ENCODE data around the gene SIPA1. TPM values are rescaled to one million over a fixed set of nuclear protein-coding genes. Genes with fewer than 3 reads are reported as not detected.

Gene SIPA1
- total and polyA plus RNA-seq, 4 donors: 15.4 to 34.9 (median 22.8) TPM

DNA sequence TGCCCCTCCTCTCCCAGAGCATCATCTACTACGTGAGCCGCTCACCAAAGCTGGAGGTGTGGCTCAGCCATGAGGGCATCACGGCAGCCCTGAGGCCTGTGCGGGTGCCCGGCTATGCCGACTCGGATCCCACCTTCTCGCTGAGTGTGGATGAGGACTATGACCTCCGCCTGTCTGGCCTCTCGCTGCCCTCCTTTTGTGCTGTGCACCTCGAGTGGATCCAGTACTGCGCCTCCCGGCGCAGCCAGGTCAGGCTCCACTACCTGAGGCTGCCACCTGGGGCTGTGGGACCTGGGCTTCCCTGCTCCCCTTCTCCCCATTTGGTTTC, 3.8 kb upstream of the SIPA1 start:
- Histone ChIP-seq H3K27ac (ENCODE audit: low read depth in 1 of 2, low read length in 2 of 2) (no peak overlapping the region), H3K36me3 (ENCODE audit: control insufficient read depth in 4 of 4, insufficient read depth in 3 of 4, low read depth in 1 of 4, low read length in 3 of 4) (peaks cover 18 to 46% (median 26%) of the 10 kb centered on the region in 4 donors), H3K4me1 (ENCODE audit: control insufficient read depth in 4 of 4, insufficient read depth in 4 of 4, low read length in 3 of 4) (peaks cover 3 to 39% (median 28%) of the 10 kb centered on the region in 4 donors), H3K27me3 (ENCODE audit: control insufficient read depth in 4 of 4, insufficient read depth in 4 of 4, low read length in 3 of 4) (no peaks in the 10 kb centered on the region), H3K4me3 (ENCODE audit: low read depth in 1 of 3, low read length in 3 of 3) (no peak overlapping the region), H3K9me3 (ENCODE audit: control insufficient read depth in 4 of 4, low read length in 3 of 4) (no peaks in the 10 kb centered on the region), H3K9ac (ENCODE audit: low read depth in 1 of 2, low read length in 2 of 2) (no peak overlapping the region)
- WGBS: 93% methylated on average over 14 of the region's 14 CpGs
- TF ChIP-seq, protein P1, sequence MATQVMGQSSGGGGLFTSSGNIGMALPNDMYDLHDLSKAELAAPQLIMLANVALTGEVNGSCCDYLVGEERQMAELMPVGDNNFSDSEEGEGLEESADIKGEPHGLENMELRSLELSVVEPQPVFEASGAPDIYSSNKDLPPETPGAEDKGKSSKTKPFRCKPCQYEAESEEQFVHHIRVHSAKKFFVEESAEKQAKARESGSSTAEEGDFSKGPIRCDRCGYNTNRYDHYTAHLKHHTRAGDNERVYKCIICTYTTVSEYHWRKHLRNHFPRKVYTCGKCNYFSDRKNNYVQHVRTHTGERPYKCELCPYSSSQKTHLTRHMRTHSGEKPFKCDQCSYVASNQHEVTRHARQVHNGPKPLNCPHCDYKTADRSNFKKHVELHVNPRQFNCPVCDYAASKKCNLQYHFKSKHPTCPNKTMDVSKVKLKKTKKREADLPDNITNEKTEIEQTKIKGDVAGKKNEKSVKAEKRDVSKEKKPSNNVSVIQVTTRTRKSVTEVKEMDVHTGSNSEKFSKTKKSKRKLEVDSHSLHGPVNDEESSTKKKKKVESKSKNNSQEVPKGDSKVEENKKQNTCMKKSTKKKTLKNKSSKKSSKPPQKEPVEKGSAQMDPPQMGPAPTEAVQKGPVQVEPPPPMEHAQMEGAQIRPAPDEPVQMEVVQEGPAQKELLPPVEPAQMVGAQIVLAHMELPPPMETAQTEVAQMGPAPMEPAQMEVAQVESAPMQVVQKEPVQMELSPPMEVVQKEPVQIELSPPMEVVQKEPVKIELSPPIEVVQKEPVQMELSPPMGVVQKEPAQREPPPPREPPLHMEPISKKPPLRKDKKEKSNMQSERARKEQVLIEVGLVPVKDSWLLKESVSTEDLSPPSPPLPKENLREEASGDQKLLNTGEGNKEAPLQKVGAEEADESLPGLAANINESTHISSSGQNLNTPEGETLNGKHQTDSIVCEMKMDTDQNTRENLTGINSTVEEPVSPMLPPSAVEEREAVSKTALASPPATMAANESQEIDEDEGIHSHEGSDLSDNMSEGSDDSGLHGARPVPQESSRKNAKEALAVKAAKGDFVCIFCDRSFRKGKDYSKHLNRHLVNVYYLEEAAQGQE (IDR thresholded peaks at IDR 0.05): no peak
- TF ChIP-seq RAD21 (IDR thresholded peaks at IDR 0.05): no peak
- no peak for DNase-seq (ENCODE audit: low spot score)

DNA sequence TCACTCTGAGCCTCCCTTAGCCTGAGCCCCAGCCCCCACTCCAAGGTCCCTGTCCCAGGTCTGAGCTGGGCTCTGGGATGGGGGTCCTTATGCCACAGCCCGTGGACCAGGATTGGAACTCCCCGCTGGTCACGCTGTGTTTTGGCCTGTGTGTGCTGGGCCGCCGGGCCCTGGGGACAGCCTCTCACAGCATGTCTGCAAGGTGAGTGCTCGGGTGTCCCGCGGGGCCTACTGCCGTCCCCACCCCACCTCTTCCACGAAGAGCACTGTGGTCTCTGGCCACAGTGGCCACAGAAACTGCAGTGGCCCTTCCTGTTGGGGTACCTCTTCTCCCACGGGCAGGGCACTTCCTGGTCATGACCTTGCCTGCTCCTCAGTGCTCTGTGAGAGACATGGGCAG, 3.5 kb upstream of the SIPA1 start:
- Histone ChIP-seq H3K9me3 (ENCODE audit: control insufficient read depth in 4 of 4, low read length in 3 of 4) (no peaks in the 10 kb centered on the region), H3K4me3 (ENCODE audit: low read depth in 1 of 3, low read length in 3 of 3) (no peak overlapping the region), H3K27me3 (ENCODE audit: control insufficient read depth in 4 of 4, insufficient read depth in 4 of 4, low read length in 3 of 4) (no peaks in the 10 kb centered on the region), H3K9ac (ENCODE audit: low read depth in 1 of 2, low read length in 2 of 2) (no peak overlapping the region), H3K4me1 (ENCODE audit: control insufficient read depth in 4 of 4, insufficient read depth in 4 of 4, low read length in 3 of 4) (peaks cover 3 to 40% (median 28%) of the 10 kb centered on the region in 4 donors), H3K27ac (ENCODE audit: low read depth in 1 of 2, low read length in 2 of 2) (no peak overlapping the region), H3K36me3 (ENCODE audit: control insufficient read depth in 4 of 4, insufficient read depth in 3 of 4, low read depth in 1 of 4, low read length in 3 of 4) (peaks cover 16 to 42% (median 22%) of the 10 kb centered on the region in 4 donors)
- WGBS: 94% methylated on average over 11 of the region's 11 CpGs
- TF ChIP-seq YY1 (IDR thresholded peaks at IDR 0.05) (no peak), SP1 (IDR thresholded peaks at IDR 0.05) (no peak), HNF4G (IDR thresholded peaks at IDR 0.05) (no peak), FOXA1 (IDR thresholded peaks at IDR 0.05) (no peak), RAD21 (IDR thresholded peaks at IDR 0.05) (no peak), HNF4A (conservative IDR thresholded peaks at IDR 0.05) (no peak), JUND (IDR thresholded peaks at IDR 0.05) (no peak), GABPA (IDR thresholded peaks at IDR 0.05 in 1 of 2, conservative IDR thresholded peaks at IDR 0.05 in 1 of 2) (no peak), NR2F2 (IDR thresholded peaks at IDR 0.05) (no peak), TAF1 (conservative IDR thresholded peaks at IDR 0.05) (no peak), RXRA (IDR thresholded peaks at IDR 0.05) (no peak), EGR1 (IDR thresholded peaks at IDR 0.05; ENCODE audit: low read depth in 2 of 2) (no peak), FOXA2 (IDR thresholded peaks at IDR 0.05) (no peak)
- TF ChIP-seq, protein P2, sequence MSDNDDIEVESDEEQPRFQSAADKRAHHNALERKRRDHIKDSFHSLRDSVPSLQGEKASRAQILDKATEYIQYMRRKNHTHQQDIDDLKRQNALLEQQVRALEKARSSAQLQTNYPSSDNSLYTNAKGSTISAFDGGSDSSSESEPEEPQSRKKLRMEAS (IDR thresholded peaks at IDR 0.05): no peak
- TF ChIP-seq, protein P3, sequence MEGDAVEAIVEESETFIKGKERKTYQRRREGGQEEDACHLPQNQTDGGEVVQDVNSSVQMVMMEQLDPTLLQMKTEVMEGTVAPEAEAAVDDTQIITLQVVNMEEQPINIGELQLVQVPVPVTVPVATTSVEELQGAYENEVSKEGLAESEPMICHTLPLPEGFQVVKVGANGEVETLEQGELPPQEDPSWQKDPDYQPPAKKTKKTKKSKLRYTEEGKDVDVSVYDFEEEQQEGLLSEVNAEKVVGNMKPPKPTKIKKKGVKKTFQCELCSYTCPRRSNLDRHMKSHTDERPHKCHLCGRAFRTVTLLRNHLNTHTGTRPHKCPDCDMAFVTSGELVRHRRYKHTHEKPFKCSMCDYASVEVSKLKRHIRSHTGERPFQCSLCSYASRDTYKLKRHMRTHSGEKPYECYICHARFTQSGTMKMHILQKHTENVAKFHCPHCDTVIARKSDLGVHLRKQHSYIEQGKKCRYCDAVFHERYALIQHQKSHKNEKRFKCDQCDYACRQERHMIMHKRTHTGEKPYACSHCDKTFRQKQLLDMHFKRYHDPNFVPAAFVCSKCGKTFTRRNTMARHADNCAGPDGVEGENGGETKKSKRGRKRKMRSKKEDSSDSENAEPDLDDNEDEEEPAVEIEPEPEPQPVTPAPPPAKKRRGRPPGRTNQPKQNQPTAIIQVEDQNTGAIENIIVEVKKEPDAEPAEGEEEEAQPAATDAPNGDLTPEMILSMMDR (IDR thresholded peaks at IDR 0.05; ENCODE audit: low read depth, low read length, missing input control): no peak
- TF ChIP-seq, protein P4, sequence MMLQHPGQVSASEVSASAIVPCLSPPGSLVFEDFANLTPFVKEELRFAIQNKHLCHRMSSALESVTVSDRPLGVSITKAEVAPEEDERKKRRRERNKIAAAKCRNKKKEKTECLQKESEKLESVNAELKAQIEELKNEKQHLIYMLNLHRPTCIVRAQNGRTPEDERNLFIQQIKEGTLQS (IDR thresholded peaks at IDR 0.05): no peak
- TF ChIP-seq, protein P1 (IDR thresholded peaks at IDR 0.05): no peak
- TF ChIP-seq, protein P5, sequence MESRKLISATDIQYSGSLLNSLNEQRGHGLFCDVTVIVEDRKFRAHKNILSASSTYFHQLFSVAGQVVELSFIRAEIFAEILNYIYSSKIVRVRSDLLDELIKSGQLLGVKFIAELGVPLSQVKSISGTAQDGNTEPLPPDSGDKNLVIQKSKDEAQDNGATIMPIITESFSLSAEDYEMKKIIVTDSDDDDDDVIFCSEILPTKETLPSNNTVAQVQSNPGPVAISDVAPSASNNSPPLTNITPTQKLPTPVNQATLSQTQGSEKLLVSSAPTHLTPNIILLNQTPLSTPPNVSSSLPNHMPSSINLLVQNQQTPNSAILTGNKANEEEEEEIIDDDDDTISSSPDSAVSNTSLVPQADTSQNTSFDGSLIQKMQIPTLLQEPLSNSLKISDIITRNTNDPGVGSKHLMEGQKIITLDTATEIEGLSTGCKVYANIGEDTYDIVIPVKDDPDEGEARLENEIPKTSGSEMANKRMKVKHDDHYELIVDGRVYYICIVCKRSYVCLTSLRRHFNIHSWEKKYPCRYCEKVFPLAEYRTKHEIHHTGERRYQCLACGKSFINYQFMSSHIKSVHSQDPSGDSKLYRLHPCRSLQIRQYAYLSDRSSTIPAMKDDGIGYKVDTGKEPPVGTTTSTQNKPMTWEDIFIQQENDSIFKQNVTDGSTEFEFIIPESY (IDR thresholded peaks at IDR 0.05): no peak
- DNase-seq (ENCODE audit: low spot score): no peak

All from liver (tissue), 9 donors.